Choroid plexus epithelial cell (primary cell): ENCODE results near the gene RBM42.
A peak's percentile ranks its signal among the peaks of the same experiment; 100 is the strongest.

Source experiments
- DNase-seq: peaks from one replicate; pipeline ENCODE4 v3.0.0-alpha.2; 2010; ENCODE audit warnings: low read depth
- H3K4me3 ChIP-seq: 2 replicates; pipeline ENCODE4 v1.5.1; 2011; ENCODE audit warnings: low read depth, mild to moderate bottlenecking, control low read depth, low read length, moderate library complexity
- TF ChIP-seq, protein P1 (sequence below): conservative IDR thresholded peaks from 2 replicates; pipeline ENCODE4 v1.5.1; 2011; ENCODE audit warnings: low read depth, mild to moderate bottlenecking, control low read depth, inconsistent platforms, low read length, moderate library complexity

Gene RBM42

DNA sequence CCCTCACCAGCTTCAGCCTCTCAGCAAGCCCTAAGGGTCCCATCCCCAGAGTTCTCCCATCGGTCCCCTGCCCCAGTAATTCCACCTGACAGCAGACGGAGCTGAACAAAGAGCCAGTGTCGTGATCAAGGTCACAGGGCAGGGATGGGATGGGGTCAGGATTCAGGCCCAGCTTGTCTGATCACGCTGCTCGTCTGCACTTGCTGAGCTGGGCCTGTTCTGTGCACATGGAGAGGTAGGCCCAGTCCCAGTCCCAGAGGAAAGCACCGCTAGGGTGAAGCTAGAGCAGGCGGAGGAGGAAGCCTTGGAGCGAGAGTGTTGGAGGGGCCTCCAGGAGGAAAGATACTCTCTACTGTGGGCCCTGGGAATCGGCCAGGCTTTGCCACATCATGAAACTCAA lies 7.1 kb upstream of the RBM42 start:
- DNase-seq = no peak
- TF ChIP-seq, protein P1, sequence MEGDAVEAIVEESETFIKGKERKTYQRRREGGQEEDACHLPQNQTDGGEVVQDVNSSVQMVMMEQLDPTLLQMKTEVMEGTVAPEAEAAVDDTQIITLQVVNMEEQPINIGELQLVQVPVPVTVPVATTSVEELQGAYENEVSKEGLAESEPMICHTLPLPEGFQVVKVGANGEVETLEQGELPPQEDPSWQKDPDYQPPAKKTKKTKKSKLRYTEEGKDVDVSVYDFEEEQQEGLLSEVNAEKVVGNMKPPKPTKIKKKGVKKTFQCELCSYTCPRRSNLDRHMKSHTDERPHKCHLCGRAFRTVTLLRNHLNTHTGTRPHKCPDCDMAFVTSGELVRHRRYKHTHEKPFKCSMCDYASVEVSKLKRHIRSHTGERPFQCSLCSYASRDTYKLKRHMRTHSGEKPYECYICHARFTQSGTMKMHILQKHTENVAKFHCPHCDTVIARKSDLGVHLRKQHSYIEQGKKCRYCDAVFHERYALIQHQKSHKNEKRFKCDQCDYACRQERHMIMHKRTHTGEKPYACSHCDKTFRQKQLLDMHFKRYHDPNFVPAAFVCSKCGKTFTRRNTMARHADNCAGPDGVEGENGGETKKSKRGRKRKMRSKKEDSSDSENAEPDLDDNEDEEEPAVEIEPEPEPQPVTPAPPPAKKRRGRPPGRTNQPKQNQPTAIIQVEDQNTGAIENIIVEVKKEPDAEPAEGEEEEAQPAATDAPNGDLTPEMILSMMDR = no peak
- H3K4me3 ChIP-seq = no peak overlapping the region

DNA sequence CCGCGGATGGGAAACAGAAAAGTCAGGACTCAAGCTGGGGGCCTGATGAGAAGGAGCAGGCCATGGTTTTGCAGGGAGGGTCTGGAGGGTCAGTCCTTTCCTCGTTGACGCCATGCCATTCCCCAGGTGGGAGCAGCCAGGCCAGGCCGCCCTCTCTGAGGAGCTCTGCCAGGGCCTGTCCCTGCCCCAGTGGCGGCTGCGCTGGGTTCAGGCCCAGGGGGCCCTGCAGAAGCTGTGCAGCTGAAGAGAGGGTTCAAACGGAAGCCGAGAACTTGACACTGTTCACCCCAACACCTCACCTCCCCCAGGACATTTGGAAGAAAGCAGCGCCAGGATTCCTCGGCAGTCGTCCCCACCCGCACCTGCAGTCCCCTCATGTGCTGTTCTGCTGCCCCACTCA lies 6.1 kb upstream of the RBM42 start:
- DNase-seq = no peak
- H3K4me3 ChIP-seq = no peak overlapping the region
- TF ChIP-seq, protein P1 = no peak

DNA sequence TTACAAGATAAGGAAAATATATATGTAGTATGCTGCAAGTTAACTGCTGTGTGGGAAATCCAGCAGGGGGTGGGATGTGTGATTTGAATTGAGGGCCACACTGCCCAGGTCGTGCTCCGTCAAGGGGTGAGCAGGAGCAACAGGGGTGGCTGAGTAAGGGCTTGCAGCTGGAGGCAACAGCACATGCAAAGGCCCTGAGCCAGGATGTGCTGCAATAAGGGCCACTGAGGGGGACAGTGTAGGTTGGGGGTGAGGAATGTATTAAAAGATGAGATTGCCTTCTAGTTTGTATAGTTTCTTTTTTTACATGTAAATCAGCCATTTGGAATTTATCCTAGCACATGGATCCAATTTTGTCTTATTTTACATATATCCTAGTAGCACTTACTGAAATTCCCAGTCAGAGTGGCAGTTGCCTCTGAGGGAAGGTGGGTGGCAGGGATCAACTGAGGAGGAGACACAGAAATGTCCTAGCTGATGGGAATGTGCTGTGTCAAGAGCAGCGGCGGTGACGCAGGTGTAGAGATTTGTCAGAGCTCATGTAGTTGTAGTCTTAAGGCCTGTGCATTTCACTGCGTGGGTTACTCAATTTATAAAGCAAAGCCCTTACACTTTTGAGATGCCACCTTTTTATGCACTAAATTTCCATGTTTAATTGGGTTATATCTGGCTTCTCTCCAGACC lies 5.4 kb upstream of the RBM42 start:
- TF ChIP-seq, protein P1 = no peak
- no peak overlapping the region for H3K4me3 ChIP-seq
- no peak for DNase-seq

DNA sequence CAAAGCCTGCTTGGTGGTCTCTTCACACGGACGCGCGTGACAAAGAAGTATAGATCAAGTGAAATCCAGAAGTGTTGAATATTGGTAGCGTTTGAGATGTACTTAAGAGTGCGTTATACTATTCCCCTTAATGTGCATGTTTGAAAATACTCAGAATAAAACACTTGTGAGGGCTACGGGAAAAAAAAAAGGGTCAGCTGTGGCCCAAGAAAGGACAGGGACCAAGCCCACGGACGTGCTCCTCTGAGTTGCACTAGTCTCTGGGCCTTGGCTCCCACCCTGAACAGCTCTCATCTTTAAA lies 622 bp upstream of the RBM42 start:
- H3K4me3 ChIP-seq = peak overlapping the region; percentile 96
- TF ChIP-seq, protein P1 = no peak
- no peak for DNase-seq

DNA sequence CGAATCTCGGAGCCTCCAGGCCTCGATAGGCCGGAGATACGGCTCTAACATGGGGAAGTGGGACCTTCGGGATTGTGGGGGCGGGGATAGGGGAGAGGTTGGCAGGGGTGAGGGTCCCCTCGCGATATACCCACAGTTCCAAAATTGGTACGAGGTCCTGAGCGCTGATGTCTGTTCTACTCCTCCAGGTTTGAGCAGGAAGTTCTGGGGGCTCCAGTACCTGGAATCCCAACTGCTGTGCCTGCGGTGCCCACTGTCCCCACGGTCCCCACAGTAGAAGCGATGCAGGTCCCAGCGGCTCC lies 447 bp downstream of the RBM42 start:
- no peak for DNase-seq
- TF ChIP-seq, protein P1 = no peak
- H3K4me3 ChIP-seq = peak overlapping the region; percentile 96

DNA sequence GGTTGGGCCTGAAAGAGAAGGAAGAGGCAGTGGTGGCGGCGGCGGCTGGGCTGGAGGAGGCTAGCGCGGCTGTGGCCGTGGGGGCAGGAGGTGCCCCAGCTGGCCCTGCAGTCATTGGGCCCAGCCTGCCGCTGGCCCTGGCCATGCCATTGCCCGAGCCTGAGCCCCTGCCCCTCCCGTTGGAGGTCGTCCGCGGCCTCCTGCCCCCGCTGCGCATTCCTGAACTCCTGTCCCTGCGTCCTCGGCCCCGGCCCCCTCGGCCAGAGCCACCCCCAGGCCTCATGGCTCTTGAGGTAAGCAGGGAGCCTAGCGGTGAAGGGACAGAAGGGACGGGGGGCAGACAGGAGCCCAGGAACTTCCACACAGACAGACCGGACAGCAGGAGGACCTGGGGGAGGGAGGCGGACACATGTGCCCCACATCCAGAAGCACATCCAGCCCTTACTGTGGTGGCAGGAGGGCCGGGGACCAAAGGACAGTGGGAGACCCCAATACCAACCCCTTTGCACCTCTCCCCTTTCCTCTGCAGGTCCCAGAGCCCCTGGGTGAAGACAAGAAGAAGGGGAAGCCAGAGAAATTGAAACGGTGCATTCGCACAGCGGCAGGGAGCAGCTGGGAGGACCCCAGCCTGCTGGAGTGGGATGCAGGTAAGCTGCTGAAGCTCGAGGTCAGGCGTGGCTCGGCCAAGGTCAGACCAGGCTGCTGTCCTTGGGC lies 5.0 kb downstream of the RBM42 start:
- no peak for DNase-seq
- TF ChIP-seq, protein P1 = no peak
- H3K4me3 ChIP-seq = no peak overlapping the region

DNA sequence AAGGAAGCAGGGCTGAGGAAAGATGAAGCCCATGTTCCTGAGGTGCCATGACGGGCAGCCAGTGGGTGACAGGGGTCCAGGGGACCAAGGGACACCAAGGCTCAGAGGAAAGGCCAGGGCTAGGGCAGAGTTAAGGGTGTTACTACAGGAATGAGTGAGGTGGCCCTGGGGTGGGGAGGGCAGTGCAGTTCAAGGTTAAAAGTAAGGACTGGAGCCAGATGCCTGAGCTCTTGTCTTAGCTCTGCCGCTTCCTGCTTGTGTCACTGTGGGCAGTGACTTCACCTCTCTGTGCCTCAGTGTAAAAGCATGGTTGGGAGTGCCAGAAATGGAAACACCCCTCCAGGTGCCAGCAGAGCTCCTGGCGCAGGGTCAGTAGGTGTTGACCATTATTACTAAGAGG lies 7.8 kb downstream of the RBM42 start:
- H3K4me3 ChIP-seq = no peak overlapping the region
- TF ChIP-seq, protein P1 = no peak
- no peak for DNase-seq
